SKM-1 (cell line): ENCODE results near the gene STAT5A.
"Not testable (repeated sequence)": the region's sequence is repeated elsewhere in the genome, so short reads cannot be mapped to it uniquely, and the experiment has no call there.

ENCODE experiments used
- DNase-seq: peaks from one replicate; lab custom pipeline; 2025; ENCODE audit not compliant: unreplicated experiment; lab: John Stamatoyannopoulos, UW

STAT5A gene

GRCh38 chr17:42287977-42288802 is at the start of gene STAT5A:
STAT5A (plus strand) TSS chr17:42288498; CDS start chr17:42289412, 914 bp downstream.
- DNase-seq: no peak

GRCh38 chr17:42239576-42239975 is 48.7 kb upstream of the STAT5A start:
- not testable (repeated sequence) for DNase-seq

GRCh38 chr17:42240201-42240600 is 48.1 kb upstream of the STAT5A start:
- DNase-seq: no peak

- not testable (repeated sequence) for DNase-seq
These were observed 47.4 kb upstream of the STAT5A start for GRCh38 chr17:42240863-42241262.

- DNase-seq: no peak
These were observed 46.4 kb upstream of the STAT5A start for GRCh38 chr17:42241871-42242270.

- DNase-seq: no peak
These were observed 44.8 kb upstream of the STAT5A start for GRCh38 chr17:42243493-42243982.

GRCh38 chr17:42244116-42244515 is 44.2 kb upstream of the STAT5A start:
- not testable (repeated sequence) for DNase-seq

GRCh38 chr17:42245183-42245582 is 43.1 kb upstream of the STAT5A start:
- DNase-seq: not testable (repeated sequence)

- no peak for DNase-seq
These were observed 41.8 kb upstream of the STAT5A start for GRCh38 chr17:42246515-42246914.

- DNase-seq: no peak
These were observed 40.6 kb upstream of the STAT5A start for GRCh38 chr17:42247734-42248133.

GRCh38 chr17:42248351-42249179 is 39.7 kb upstream of the STAT5A start:
- DNase-seq: peak; percentile 84

- DNase-seq: no peak
These were observed 38.4 kb upstream of the STAT5A start for GRCh38 chr17:42249681-42250446.

- no peak for DNase-seq
These were observed 37.2 kb upstream of the STAT5A start for GRCh38 chr17:42251115-42251514.

- no peak for DNase-seq
These were observed 35.4 kb upstream of the STAT5A start for GRCh38 chr17:42252597-42253550.

GRCh38 chr17:42253578-42253977 is 34.7 kb upstream of the STAT5A start:
- no peak for DNase-seq

- no peak for DNase-seq
These were observed 32.9 kb upstream of the STAT5A start for GRCh38 chr17:42255445-42255844.

- no peak for DNase-seq
These were observed 28.0 kb upstream of the STAT5A start for GRCh38 chr17:42260318-42260717.

- DNase-seq: not testable (repeated sequence)
These were observed 23.9 kb upstream of the STAT5A start for GRCh38 chr17:42264366-42264765.

GRCh38 chr17:42266462-42266861 is 21.8 kb upstream of the STAT5A start:
- DNase-seq: no peak
